Neuronal stem cell (in vitro differentiated cells): ENCODE measurements around the gene THOP1.

ENCODE experiments used
- DNase-seq: peaks from one replicate; pipeline ENCODE4 v3.0.0-alpha.2; 2013; ENCODE audit warnings: low spot score
- H2AFZ ChIP-seq: one replicate; pipeline ENCODE4 v1.6.1; 2013; ENCODE audit warnings: mild to moderate bottlenecking, low read length, inconsistent platforms
- H2AK5ac ChIP-seq: 2 replicates; pipeline ENCODE4 v1.6.1; 2013; ENCODE audit warnings: low read depth, mild to moderate bottlenecking, inconsistent platforms, low read length, moderate library complexity, mixed read lengths
- H2BK120ac ChIP-seq: 2 replicates; pipeline ENCODE4 v1.6.1; 2013; ENCODE audit warnings: low read depth, mild to moderate bottlenecking, inconsistent platforms, low read length, moderate library complexity, mixed read lengths
- H2BK12ac ChIP-seq: one replicate; pipeline ENCODE4 v1.6.1; 2013; ENCODE audit warnings: low read length, inconsistent platforms
- H2BK15ac ChIP-seq: 2 replicates; pipeline ENCODE4 v1.6.1; 2013; ENCODE audit warnings: mild to moderate bottlenecking, low read length, inconsistent platforms, mixed read lengths
- H2BK5ac ChIP-seq: one replicate; pipeline ENCODE4 v1.6.1; 2013; ENCODE audit warnings: inconsistent platforms, mild to moderate bottlenecking, low read length, moderate library complexity
- H3K14ac ChIP-seq: one replicate; pipeline ENCODE4 v1.6.1; 2013; ENCODE audit warnings: low read length, inconsistent platforms
- H3K18ac ChIP-seq: 2 replicates; pipeline ENCODE4 v1.6.1; 2013; ENCODE audit warnings: low read length, inconsistent platforms
- H3K23ac ChIP-seq: 2 replicates; pipeline ENCODE4 v1.6.1; 2013; ENCODE audit warnings: low read depth, mild to moderate bottlenecking, mixed read lengths, low read length, inconsistent platforms; ENCODE audit not compliant: poor library complexity
- H3K27ac ChIP-seq: replicated peaks from 3 replicates; pipeline ENCODE4 v1.5.1; 2013; ENCODE audit warnings: low read length, inconsistent platforms
- H3K27me3 ChIP-seq, 3 experiments: 2 replicates each; pipeline ENCODE4 v1.6.1; 2013; ENCODE audit warnings: low read length in 3 of 3, mild to moderate bottlenecking in 2 of 3, inconsistent platforms in 1 of 3, low read depth in 1 of 3, mixed read lengths in 1 of 3, moderate library complexity in 1 of 3; ENCODE audit not compliant: control insufficient read depth in 3 of 3, insufficient read depth in 3 of 3
- H3K36me3 ChIP-seq, 2 donors: replicated peaks in 1 of 2; 2 replicates each; pipeline ENCODE4 v1.6.1; 2013; ENCODE audit warnings: low read length in 2 of 2; ENCODE audit not compliant: control insufficient read depth in 2 of 2, insufficient read depth in 2 of 2
- H3K4ac ChIP-seq: 2 replicates; pipeline ENCODE4 v1.6.1; 2013; ENCODE audit warnings: inconsistent platforms, mild to moderate bottlenecking, low read length, moderate library complexity
- H3K4me1 ChIP-seq, 2 donors: 1 replicate in 1 of 2; 2 replicates in 1 of 2; pipeline ENCODE4 v1.6.1; 2013; ENCODE audit warnings: low read length in 2 of 2, low read depth in 1 of 2; ENCODE audit not compliant: control insufficient read depth in 2 of 2, insufficient read depth in 1 of 2
- H3K4me2 ChIP-seq: one replicate; pipeline ENCODE4 v1.6.1; 2013; ENCODE audit warnings: mild to moderate bottlenecking, low read length, inconsistent platforms; ENCODE audit not compliant: insufficient read depth, poor library complexity, severe bottlenecking
- H3K4me3 ChIP-seq, 2 donors: 2 replicates each; pipeline ENCODE4 v1.5.1; 2013; ENCODE audit warnings: low read length in 2 of 2, mild to moderate bottlenecking in 2 of 2, inconsistent platforms in 1 of 2, moderate library complexity in 1 of 2
- H3K79me1 ChIP-seq: one replicate; pipeline ENCODE4 v1.6.1; 2013; ENCODE audit warnings: low read depth, mild to moderate bottlenecking, inconsistent platforms, low read length, moderate library complexity
- H3K9ac ChIP-seq: one replicate; pipeline ENCODE4 v1.6.1; 2013; ENCODE audit warnings: mild to moderate bottlenecking, low read depth, low read length, inconsistent platforms; ENCODE audit not compliant: poor library complexity
- H3K9me3 ChIP-seq, 2 donors: replicated peaks in 1 of 2; 2 replicates each; pipeline versions ENCODE3 to v1.6.1; 2013; ENCODE audit warnings: low read length in 2 of 2, mild to moderate bottlenecking in 2 of 2, inconsistent platforms in 1 of 2, low read depth in 1 of 2, mixed read lengths in 1 of 2, moderate library complexity in 1 of 2; ENCODE audit not compliant: control insufficient read depth in 2 of 2, insufficient read depth in 1 of 2
- H4K8ac ChIP-seq: one replicate; pipeline ENCODE4 v1.6.1; 2013; ENCODE audit warnings: low read depth, mild to moderate bottlenecking, inconsistent platforms, low read length, moderate library complexity
- H4K91ac ChIP-seq: one replicate; pipeline ENCODE4 v1.6.1; 2013; ENCODE audit warnings: low read length, low read depth, mild to moderate bottlenecking, inconsistent platforms; ENCODE audit not compliant: poor library complexity
- whole genome bisulfite sequencing, 2 donors: extraction: QIAGEN DNeasy Blood & Tissue Kit; methylation state at CpG; one replicate each; pipeline ENCODE4 v1.1.7; 2013; ENCODE audit warnings: missing lambda C conversion rate in 2 of 2, mixed read lengths in 1 of 2; ENCODE audit not compliant: insufficient read length in 2 of 2, insufficient replicate concordance in 1 of 2; ENCODE audit errors: extremely low coverage in 2 of 2; 5-methylcytosine and 5-hydroxymethylcytosine counted together

THOP1 gene

GRCh38 chr19:2858864-2859263, 73.6 kb downstream of the THOP1 start:
- H3K79me1 ChIP-seq: no peaks in the 10 kb centered on the region
- H3K4ac ChIP-seq: no peak overlapping the region
- H2AFZ ChIP-seq: no peak overlapping the region
- no peak overlapping the region for H2AK5ac ChIP-seq
- H3K27me3 ChIP-seq: no peaks in the 10 kb centered on the region
- no peak overlapping the region for H3K4me2 ChIP-seq
- no peak overlapping the region for H2BK15ac ChIP-seq
- H3K9me3 ChIP-seq: peaks cover 34 to 36% of the 10 kb centered on the region in 2 donors
- H2BK12ac ChIP-seq: no peak overlapping the region
- H3K23ac ChIP-seq: no peak overlapping the region
- H2BK5ac ChIP-seq: no peak overlapping the region
- no peak overlapping the region for H4K8ac ChIP-seq
- no CpG with 5 or more reads among the region's 27 CpGs for WGBS, 2 donors
- H3K27ac ChIP-seq: no peak overlapping the region
- no peak overlapping the region for H3K14ac ChIP-seq
- H3K18ac ChIP-seq: no peak overlapping the region
- H3K36me3 ChIP-seq: peaks cover 3 to 20% of the 10 kb centered on the region in 2 donors
- peak overlapping the region in 1 of 2 donors; percentile 64 for H3K4me3 ChIP-seq
- no peak overlapping the region for H3K9ac ChIP-seq
- no peak for DNase-seq
- no peaks in the 10 kb centered on the region for H3K4me1 ChIP-seq
- no peak overlapping the region for H4K91ac ChIP-seq
- H2BK120ac ChIP-seq: no peak overlapping the region

GRCh38 chr19:2863816-2864215, 78.5 kb downstream of the THOP1 start:
- peak overlapping the region; percentile 84 for H4K8ac ChIP-seq
- no peaks in the 10 kb centered on the region for H3K4me1 ChIP-seq
- H3K27me3 ChIP-seq: no peaks in the 10 kb centered on the region
- H2BK15ac ChIP-seq: no peak overlapping the region
- no peak overlapping the region for H3K4ac ChIP-seq
- H2BK12ac ChIP-seq: no peak overlapping the region
- H2BK120ac ChIP-seq: no peak overlapping the region
- no peak overlapping the region for H3K27ac ChIP-seq
- no peak overlapping the region for H3K4me2 ChIP-seq
- no peak overlapping the region for H3K4me3 ChIP-seq
- no peak overlapping the region for H3K14ac ChIP-seq
- no peak overlapping the region for H3K23ac ChIP-seq
- no peak overlapping the region for H3K9ac ChIP-seq
- DNase-seq: no peak
- no peak overlapping the region for H2AFZ ChIP-seq
- no peak overlapping the region for H2AK5ac ChIP-seq
- WGBS, 2 donors: no CpG with 5 or more reads among the region's 10 CpGs
- no peak overlapping the region for H4K91ac ChIP-seq
- no peaks in the 10 kb centered on the region for H3K79me1 ChIP-seq
- no peak overlapping the region for H3K18ac ChIP-seq
- no peaks in the 10 kb centered on the region for H3K36me3 ChIP-seq
- H3K9me3 ChIP-seq: peaks cover 8 to 23% of the 10 kb centered on the region in 2 donors
- no peak overlapping the region for H2BK5ac ChIP-seq
